ENCODE results near the gene NOL4.

GRCh38 chr18:34203866-34204265 is 20.8 kb downstream of the NOL4 start:
- no peak for TF ChIP-seq CTCF (IDR thresholded peaks at IDR 0.05)
- no peak for TF ChIP-seq POLR2AphosphoS5 (IDR thresholded peaks at IDR 0.05; ENCODE audit: low read depth, low read length)

Data from Panc1 (cell line).